GM18520 (cell line): ENCODE data around the gene JCAD.
"Not testable (repeated sequence)": the region's sequence is repeated elsewhere in the genome, so short reads cannot be mapped to it uniquely, and the experiment has no call there.

Experiments
- ATAC-seq: cut with Tn5 transposase; IDR thresholded peaks from one replicate; pipeline ENCODE4 v1.9.1; 2021; ENCODE audit not compliant: unreplicated experiment

JCAD gene

GRCh38 chr10:29998142-29998808, 61.1 kb downstream of the JCAD start:
- no peak for ATAC-seq

DNA sequence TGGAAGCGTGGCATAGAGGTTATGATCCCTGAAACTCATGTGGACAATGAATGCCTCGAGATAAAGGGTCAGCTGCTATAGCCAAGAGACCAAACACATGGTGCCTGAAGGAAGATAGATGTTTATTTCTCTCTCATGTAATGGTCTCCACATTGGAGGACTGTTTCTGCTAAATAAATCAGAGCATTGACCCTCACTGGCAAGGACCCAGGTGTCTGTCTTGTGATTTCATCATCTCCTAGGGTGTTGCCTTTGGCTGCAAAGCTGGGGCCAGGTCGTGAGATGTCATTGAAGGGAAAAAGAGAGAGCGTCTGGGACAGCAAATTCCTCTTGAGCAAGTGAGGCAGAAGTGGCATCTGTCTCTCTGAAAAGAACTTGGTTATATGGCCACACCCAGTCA, 64.6 kb downstream of the JCAD start:
- ATAC-seq: no peak

- ATAC-seq: no peak
Measured at GRCh38 chr10:29993319-29993915, 66.0 kb downstream of the JCAD start.

GRCh38 chr10:29992914-29993313, 66.5 kb downstream of the JCAD start:
- ATAC-seq: no peak

DNA sequence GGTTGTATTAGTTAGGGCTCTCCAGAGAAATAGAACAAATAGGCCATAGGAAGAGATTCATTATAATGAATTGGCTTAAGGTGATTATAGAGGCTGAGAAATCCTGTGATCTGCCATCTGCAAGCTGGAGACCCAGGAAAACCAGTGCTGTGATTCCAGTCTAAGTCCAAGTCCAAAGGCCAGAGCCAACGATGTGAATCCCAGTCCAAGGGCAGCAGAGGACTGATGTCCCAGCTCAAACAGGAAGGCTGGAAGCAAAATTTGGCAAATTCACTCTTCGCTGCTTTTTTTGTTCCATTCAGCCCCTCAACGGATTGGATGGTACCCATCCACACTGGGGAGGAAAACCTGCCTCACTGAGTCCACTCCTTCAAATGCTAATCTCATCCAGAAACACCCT, 68.0 kb downstream of the JCAD start:
- ATAC-seq: no peak

GRCh38 chr10:29987471-29987870, 71.9 kb downstream of the JCAD start:
- ATAC-seq: no peak

GRCh38 chr10:29982997-29983648, 76.3 kb downstream of the JCAD start:
- ATAC-seq: no peak

DNA sequence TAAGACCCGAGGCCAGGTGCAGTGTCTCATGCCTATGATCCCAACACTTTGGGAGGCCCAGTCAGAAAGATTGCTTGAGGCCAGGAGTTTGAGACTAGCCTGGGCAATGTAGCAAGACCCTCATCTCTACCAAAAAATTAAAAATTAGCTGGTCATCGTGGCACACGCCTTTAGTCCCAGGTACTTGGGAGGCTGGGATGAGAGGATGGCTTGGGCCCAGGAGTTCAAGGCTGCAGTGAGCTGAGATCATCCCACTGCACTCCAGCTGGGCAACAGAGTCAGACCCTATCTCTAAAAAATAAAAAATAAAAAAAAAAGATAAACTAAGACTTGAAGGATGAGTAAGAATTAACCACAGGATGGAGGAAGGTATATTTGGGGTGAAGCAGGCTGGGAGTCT, 77.9 kb downstream of the JCAD start:
- ATAC-seq: no peak

GRCh38 chr10:29980084-29980483, 79.3 kb downstream of the JCAD start:
- ATAC-seq: no peak

GRCh38 chr10:29979421-29979779, 80.0 kb downstream of the JCAD start:
- ATAC-seq: not testable (repeated sequence)

DNA sequence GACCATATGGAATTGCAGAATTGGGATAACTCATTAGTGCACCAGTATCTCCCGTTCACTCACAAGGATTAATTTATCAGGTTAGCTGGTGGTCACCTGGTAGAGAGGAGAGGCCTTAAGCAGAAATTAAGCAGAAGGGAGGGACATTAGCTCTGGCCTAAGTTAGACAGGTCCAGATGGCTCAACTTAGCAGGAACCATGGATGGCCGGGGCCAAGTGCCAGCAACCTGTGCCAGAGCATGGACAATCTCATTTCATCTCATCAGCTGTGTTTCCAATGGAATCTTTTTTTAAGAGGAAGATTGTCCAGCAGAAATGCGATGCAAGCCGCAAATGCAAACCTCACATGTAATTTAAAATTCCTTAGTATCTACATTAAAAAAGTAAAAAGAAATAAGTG, 82.2 kb downstream of the JCAD start:
- ATAC-seq: no peak

DNA sequence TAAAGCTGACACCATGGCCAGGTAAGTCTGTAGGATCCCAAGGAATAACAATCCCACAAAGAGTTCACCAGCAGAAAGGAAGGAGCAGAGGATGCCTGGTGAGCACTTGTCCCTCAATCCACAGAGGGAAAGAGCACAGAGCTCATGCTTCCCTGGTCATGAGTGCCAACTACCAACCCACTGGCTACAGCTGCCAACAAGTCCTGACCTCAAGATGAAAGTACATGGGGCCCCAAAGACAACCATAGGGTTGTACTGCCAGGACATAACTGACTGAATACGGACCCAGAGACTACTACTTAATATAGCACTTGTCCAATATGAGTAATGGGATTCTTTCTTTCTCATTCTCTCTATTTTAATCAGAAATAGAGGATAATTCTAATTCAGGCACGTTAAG, 83.3 kb downstream of the JCAD start:
- ATAC-seq: no peak

DNA sequence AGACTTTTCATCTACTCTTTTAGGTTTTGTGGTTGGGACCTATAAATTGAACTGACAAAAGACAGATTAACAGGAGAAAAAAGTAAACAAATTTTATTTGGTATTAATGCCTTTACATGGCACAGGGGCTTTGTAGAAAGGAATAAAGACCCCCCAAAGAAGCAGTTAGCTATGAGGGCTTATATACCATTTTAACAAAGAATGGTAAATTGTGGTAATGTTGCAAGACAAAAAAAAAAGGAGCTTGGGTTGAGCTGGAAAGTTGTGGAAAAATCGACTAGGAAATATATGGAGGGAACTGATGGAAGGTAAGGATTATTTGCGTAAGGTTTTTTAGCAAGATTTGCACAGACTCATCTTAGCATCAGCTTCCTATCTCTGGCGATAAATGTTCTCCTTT, 84.6 kb downstream of the JCAD start:
- no peak for ATAC-seq

DNA sequence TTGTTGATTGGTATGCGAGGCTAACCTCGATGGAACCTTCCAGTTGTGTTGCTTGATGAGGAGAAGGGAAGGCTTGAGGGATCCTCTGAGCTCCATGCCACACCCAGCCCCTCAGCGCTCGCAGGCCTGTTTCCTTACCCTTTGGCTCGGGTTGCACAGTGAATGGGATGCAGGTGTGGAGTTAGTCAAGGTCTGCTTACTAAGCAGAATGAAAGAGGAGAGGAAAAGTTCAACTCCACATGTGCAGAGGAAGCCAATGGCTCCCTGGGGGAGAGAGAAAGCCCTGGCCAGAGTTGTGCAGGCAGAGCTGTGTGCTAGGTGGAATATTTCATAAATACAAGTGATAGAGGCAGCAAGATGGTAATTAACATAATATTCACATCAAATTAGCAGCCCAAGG, 85.5 kb downstream of the JCAD start:
- ATAC-seq: no peak

GRCh38 chr10:29970576-29970975, 88.8 kb downstream of the JCAD start:
- no peak for ATAC-seq

- no peak for ATAC-seq
Measured at GRCh38 chr10:29970012-29970396, 89.4 kb downstream of the JCAD start.

DNA sequence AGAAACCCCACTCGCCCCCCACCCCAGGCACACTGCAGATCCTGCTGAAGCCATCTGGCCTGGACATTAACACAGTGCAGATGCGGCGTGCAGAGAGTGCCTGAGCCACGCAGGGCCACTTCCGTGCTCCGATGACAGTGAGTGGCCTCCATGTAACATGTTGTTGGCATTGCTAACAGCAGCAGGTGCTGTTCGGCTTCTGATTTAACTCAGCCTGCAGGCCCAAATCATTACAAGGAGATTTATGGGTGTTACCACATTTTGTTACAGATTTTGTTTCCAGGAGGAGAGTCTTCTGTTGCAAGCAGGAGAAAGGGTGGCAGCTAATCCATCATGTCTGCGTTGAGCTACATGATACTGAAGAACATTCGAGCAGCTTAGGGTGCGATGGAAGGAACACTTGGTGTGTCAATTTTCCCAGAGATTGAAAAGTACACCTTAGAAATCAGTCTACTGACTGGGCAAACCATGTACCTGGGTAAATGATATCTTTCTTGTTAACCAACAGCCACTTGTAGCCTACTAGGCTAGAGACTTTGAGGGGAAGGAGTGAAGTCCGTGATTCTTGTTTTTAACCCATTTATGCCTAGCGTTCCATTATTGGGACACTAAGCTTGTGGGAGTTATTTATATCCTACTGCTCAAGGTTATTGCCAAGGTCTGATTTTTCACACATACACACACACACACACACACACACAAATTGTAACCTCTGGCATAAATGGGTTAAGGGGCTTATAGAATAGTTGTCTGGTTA, 90.0 kb downstream of the JCAD start:
- ATAC-seq: no peak

DNA sequence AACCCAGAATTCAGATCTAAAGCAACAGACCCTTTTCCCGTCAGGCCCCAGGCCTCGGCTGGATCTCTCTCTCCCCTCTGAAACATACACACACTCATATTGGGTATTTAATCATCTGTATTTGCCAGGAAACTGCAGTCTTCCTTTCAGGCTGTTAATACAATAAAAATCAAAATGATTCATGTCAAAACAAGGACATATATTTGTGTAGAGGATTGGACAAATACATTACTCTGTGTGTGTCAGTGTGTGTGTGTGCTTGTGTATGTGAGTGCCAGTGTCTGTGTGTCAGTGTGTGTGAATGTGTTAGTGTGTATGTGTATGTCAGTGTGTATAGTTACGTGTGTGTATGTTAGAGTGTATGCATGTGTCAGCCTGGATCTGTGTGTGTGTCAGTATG, 90.8 kb downstream of the JCAD start:
- ATAC-seq: no peak

GRCh38 chr10:29966269-29966668, 93.1 kb downstream of the JCAD start:
- no peak for ATAC-seq
